HG02852 (cell line): ENCODE measurements around the gene RNASE12.
"Not testable (repeated sequence)": the region's sequence is repeated elsewhere in the genome, so short reads cannot be mapped to it uniquely, and the experiment has no call there.

Source experiments
- ATAC-seq: cut with Tn5 transposase; IDR thresholded peaks from one replicate; pipeline ENCODE4 v1.9.1; 2021; ENCODE audit warnings: mild to moderate bottlenecking, moderate library complexity; ENCODE audit not compliant: unreplicated experiment

The RNASE12 gene, protein sequence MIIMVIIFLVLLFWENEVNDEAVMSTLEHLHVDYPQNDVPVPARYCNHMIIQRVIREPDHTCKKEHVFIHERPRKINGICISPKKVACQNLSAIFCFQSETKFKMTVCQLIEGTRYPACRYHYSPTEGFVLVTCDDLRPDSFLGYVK

DNA sequence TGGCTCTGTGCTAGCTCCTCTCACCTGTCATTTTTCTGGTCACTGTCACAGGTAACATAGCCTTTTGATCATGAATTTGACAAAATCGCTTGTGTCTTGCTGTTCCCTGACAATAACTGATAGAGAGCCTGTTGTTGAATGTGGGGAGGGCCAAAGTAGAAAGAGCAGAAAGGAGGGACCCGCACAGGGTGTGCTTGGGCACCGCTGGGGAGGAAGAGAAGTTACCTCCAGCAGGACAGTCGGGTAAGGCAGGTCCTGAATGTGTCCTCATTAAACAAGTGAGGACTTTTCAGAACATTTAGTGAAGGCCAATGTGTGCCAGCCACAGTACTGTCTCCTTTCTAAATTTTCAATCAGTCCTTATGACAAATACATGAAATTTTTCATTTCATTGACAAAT is at the start of gene RNASE12:
Gene RNASE12, minus strand, starts transcription at position 142 of the 400 bp plus-strand sequence. CDS start 653 bp downstream, outside the sequence.
- no peak for ATAC-seq

DNA sequence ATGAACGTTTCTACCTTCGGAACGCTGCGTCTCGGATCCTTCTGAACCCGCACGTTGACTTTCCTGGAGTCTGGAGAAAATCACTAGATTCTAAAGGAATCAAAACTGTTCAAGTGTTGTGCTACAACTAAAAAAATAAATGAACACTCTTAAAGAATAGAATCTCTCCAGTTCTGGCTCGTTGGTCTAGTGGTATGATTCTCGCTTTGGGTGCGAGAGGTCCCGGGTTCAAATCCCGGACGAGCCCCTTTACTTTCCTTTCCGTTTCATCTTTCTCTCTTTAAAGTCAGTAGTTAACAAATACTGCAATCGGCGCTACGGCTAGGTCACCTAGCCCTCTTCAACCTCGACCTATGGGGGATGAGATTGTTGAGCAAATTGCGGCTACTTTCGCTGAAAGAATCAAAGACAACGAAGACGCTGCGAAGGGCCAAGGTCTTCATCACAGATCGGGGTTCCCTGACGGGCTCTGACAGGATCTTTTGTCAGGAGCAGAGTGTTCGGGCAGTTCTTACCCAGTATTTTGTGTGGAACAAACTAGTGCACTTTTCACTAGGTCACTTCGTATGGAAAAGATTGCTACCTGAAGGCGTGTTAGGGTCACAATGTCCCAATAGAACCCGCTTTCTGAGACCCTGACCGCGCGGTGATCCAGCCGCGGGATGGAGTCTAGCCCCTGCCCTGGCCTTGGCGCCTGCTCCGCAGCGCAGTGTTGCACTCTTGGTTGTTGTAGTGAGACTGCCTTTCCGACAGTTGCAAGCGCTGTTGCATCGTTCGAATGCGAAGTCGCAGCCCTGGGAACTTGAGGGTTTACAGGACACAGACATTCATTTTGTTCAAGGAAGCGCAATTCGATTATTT is 41.9 kb upstream of the RNASE12 start:
- ATAC-seq, result peak; percentile 69

DNA sequence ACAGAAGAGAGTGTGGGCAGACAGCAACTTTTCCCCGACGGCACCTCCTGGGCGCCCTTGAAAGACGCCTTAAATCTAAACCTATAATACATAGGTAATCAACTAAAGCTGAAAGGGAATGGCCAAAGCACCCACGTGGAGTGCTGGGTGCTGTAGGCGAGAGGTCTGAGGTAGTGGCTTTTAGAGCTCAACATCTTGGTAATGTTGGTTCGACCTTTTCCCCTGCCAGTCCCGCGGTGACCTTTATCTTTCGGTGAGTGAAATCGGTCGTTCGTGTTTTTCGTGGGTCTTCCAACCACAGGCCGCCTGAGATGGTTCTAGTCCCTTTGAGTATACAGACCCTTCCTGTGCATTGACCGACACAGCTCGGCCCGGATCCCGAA is 41.3 kb upstream of the RNASE12 start:
- ATAC-seq, result peak; percentile 12

DNA sequence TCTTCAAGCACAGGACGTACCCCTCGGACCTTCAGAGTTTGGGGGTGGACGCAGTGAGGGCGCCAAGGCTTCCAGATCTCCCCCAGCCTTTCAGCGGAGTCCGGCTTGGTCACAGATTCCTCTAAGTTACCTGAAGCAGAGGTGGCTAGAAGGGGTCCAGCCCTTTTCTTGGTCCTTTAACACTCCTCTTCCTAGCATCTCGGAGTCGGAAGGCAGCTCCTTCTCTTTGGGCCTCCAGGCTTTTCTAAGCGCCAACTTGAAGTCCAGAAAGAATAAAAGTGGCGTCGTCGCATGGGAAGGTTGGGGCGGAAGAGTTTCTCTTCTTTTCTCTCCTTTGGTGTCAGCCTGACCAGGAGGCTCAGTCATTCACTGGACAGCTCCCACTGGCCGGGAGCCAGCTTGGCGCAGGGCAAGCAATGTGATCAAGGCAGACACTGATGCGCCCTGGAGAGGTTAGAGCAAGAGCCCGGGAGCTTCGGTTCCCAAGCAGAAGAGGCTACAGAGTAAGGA is 40.8 kb upstream of the RNASE12 start:
- ATAC-seq, result no peak

DNA sequence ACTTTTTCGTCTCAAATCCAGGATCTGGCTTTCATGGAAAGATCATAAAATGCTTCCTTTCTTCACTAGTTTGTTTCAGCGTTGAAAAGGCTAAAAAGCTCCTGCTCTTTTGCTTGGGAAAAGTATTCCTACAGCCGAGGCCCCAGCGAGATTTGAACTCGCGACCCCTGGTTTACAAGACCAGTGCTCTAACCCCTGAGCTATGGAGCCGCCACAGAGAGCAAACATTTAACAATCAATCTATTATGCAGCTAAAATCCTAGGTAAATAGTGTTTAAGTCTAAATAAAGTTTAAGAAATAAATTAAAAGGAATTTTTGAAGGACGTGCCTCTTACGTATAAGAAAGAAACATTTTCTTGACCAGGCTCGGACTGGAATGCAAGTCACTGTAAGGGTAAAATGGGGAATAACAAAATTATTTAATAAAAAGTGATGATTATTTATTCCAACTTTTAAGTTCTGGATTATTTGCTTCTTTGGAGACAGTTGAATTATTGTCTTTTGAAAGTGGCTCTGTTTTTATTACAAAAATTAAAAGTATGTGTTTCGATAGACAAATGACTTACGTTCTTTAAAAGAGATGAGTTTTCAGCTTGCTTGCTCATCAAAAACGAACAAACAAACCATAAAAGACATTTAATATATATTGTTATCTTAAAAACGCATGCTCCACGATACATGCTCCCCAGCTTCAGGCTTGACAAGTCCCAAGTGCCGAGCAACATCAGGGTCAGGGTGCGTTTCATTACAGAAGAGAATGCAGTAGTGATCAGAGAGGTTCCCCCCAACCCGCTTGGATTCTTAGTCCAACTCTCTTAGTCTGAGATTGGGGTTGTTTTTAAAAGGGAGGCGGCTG is 40.1 kb upstream of the RNASE12 start:
- peak; percentile 14 for ATAC-seq

DNA sequence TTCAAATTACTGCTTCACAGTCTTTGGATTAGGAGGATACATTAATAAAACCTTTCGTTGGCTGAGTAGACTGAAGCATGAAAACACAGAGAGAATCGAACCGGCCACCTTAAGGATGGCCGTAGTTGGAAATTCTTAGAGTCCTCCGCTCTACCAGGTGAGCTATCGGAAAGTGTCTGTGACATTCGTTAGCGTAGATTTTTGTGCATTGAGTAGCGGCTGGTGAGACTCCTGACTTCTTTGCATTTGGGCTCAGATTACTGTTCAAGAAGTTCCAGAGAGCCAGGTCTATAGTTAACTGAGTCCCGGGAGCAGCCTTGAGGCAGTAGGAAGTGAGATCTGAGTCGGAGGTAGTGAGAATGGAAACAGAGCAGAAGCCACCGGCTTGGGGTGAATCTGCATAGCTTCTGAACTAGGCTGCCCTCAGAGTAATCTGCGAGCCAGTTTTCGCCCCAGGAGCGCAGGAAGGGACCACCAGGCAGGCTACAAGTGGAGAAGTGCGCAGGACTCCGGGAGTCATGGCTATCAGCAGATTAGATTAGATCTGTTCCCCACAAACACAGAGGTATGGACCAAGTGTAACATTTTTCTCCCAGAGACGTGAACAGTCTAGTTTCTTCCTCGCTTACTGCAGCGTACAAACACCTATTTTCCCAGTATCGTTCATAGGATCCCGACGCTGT is 39.3 kb upstream of the RNASE12 start:
- peak; percentile 32 for ATAC-seq

DNA sequence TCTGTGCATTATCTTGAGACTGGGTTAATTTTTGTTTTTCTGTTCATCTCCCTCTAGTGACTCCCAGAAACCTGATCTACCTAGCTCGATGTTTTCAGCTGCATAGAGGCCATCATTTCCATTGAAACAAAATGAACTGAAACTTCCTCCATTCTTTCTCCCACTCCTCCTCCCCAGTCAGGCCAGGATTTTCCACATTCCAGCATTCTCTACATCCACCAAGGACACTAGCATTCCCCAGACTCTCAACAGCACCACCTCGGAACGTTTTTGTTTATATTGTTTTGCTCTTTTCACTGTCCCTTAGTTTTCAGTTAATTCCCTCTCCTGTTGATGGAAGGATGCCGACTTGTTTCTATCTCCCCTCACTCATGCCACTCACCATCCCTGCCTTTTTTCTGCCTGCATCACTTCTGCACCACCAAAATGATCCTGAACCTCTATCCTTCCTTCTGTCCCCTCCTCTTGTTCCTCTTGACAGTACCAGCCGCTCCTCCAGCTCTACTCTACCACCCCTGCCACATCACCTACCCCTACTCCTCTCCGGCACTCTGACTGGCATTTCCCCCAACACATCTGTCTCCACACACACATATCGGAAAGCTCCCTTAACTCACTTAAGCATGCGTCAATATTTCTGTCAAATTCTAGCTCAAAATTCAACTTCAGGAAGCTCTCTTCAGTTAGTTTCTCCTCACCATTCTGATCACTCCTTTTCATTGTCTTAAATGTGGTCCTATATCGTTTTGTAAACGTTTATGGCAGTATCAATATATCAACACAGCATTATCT is 37.1 kb upstream of the RNASE12 start:
- ATAC-seq, result no peak

DNA sequence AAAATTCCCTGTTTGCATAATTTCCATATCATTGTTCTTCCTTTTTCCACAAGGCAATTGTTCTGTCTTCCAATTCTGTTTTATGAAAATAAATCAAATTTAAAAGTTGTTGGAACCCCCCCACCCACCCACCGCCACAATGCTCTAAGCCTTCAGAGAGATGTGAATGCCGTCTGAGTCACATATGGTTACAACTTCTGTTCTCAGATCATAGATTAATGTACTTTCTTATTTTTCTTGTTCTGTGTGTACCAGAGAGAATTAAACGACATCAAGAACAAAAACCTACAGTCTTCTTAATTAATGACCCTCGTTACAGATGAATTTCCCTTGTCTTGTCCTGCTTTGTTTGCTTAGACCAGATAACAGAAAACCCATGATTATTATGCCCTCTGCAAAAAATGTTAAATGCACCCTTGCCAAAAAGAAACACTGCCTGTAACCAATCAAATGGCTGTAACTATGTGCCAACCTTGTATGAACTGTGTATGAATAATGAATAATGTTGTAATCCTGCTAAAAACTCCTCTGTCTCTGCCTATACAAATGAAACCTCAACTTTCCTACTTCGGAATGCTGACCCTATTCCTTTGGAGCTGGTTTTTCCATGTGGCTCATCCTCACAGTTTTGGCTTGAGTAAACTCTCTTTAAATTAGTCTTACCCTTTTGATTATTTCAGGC is 36.3 kb upstream of the RNASE12 start:
- no peak for ATAC-seq

DNA sequence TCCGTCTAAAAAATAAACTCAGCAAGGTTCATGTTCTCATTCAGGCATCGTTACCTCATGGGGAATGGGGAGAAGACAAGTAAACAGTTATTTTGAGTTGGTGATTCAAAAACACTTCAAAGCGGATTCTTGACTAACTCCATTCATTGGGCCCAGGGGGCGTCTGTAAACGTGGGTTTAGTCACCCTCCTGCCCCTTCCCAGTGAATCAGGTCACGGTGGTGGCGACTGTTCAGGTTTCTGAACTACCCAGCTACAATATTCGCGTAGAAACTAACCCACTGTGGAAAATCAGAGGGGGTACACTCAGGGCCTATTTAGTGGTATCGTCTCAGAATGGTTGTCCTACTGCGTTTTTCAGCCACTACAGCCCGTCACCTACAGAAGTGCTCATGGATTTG is 35.1 kb upstream of the RNASE12 start:
- no peak for ATAC-seq

DNA sequence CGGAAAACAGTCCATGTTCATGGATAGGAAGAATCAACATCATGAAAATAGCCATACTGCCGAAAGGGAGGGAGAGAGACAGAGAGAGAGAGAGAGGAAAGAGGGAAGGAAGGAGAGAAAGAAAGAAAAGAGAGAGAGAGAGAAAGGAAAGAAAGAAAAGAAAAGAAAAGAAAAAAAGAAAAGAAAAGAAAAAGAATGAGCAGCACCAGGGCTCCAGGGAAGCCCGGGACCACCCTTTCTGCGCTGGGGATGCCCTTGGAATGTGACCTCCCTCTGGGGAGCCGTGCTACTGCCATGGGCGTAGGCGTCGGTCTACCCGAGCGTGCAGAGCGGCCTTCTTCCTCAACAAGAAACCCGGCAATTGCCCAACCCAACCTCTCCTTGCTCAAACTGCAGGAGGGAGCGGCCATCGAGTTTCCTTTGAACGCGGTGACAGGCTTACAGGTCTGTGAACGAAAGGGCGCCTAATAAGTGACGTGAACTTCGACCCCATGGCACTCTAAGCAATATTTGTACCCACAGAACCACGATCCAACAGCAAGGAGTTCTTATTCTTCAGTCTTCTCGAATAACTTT is 33.4 kb upstream of the RNASE12 start:
- ATAC-seq, result peak; percentile 38

DNA sequence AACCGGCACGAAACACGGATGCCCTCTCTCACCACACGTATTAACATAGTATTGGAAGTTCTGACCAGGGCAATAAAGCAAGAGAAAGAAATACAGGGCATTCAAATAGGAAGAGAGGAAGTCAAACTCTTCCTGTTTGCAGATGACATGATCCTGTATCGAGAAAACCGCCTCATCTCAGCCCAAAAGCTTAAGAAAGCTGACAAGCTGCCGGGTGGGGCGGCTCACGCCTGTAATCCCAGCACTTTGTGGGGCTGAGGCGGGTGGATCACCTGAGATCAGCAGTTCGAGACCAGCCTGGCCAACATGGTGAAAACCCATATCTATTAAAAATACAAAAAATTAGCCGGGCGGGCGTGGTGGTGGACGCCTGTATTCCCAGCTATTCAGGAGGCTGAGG is 32.6 kb upstream of the RNASE12 start:
- no peak for ATAC-seq

DNA sequence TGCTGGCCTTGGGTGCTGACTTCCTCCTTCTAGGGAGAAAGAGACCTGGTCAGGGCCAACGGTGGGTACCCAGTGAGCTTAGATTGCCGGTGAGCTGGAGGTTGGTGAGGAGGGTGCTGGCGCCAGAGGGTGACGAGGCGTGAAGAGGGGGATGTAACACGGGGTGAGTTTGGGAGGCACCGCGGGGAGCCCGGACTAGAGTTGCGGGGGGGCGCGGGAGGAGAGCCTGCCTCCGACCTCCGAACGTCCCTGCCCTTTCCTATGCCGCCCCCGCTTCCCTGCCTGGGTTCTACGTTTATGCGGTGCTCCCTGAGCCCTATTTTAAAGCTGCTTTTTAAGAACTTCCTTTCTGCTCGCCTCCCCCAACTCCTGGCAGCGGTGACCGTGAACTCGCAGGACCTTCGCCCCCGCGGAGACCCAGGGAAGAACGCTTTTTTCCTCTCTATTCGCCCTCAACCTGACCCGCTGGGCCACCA is 31.7 kb upstream of the RNASE12 start:
- no peak for ATAC-seq

DNA sequence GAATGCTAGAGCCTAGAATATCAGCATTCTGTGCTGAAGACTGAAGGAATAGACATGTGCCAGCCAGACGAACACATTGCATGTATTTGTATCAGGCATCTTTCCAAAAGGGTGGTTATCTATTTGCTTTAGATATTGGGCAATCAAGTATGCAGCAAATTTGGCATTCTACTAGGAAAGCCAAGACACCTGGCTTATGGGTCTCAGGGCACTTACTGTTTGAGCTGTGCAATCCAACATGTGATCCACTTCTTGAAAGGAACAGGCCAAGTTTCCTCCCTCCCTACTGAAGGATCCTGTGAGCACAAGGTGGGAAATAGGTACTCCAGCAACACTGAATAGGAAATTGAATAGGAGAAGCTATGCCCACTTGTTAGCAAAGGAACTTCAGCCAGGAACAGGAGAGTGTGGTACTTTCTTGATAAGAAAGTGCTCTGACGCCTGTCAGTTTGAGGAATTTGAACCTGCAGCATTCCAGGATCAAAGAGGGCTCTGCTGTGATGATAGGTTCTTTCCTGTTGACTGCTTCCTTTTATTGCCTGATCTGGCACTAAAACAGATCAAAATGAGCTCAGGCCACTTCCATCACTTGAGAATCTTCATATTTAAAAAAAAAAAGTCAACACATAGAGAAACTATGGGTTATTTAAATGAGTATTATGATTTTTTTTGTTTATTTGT is 29.8 kb upstream of the RNASE12 start:
- no peak for ATAC-seq

DNA sequence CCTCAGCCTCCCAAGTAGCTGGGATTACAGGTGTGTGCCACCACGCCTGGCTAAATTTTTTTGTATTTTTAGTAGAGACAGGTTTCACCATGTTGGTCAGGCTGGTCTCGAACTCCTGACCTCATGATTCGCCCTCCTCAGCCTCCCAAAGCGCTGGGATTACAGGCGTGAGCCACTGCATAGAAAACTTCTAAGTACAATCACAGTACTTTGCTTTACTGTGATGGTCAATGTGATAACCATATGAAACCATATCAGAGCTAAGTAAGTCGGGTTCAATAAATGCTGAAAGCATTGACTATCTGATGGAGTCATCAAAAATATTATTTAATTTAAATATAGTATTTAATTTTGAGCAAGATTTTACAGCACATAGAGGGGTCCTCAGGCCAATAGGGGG is 28.5 kb upstream of the RNASE12 start:
- not testable (repeated sequence) for ATAC-seq

DNA sequence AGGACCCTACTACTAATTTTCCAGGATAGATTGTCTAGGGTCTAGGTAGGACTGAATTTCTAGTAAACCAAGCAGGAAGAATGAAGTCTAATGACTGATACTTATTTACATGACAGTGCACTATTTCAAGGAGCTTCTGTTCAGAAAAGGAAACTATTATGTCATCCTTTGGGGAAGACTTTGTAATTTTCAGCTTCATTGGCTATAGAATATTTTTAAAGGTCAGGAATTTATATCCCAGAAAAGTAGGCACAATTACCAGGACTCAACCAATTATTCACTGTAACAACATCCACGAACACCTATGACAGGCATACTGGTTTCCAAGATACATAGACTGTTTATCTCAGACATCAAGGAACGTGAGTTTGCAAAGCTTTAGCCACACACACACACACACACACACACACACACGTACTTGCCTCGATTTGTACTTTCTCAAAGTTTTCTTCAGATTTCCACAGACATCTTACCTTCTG is 27.1 kb upstream of the RNASE12 start:
- ATAC-seq, result no peak

DNA sequence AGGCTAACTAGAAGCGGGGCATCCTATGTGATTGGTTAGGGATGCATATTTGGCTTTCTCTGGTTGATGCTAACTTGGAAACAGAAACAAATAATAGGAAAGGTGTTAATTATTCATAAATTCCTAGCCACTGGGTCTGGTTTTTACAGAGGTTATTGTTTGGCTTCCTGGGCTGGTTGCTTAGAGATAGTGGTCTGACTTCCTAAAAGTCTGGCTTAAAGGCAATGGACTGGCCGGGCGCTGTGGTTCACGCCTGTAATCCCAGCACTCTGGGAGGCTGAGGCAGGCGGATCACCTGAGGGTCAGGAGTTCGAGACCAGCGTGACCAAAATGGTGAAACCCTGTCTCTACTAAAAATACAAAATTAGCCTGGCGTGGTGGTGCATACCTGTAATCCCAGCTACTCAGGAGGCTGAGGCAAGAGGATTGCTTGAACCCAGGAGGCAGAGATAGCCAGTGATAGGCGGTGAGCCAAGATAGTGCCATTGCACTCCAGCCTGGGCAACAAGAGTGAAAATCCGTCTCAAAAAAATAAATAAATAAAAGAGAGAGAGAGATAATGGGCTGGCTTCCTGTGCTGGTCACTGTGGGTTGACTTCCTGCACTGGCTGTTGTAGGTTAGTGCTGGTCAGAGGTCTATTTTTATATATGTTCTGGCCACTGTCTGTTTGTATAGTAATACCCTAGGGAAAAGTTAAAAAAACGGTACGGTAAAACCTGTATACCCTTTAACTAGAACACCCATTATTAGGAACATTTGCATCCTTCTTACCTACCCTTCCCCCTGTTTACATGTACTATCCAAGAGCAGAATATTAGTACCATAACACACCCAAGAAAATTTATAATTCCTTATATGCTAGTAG is 26.2 kb upstream of the RNASE12 start:
- no peak for ATAC-seq

DNA sequence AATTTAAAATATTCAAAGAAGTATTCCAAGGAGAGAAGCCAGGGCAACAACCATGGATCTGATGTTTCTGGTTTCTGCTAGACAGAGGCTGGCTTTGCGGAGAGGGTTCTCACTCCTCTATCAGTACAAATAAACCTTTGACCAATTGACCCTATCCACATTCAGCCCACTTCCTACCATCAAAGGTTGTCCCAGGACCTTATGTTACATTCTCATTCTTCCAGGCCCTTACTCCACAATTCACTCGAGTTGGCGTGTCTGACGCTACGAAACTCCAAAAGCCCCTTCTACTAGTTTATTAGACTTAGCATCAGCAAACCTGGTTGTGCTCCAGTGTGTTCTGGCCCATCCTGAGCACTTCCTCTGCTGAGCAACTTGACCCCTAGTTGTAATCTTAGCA is 24.8 kb upstream of the RNASE12 start:
- ATAC-seq, result no peak
